HG03039 (cell line): Measurements from ENCODE around the gene STK38L.
"Not testable (repeated sequence)": the region's sequence is repeated elsewhere in the genome, so short reads cannot be mapped to it uniquely, and the experiment has no call there.

Experiments used
- ATAC-seq: cut with Tn5 transposase; IDR thresholded peaks from one replicate; pipeline ENCODE4 v1.9.1; 2021; ENCODE audit warnings: mild to moderate bottlenecking, moderate library complexity; ENCODE audit not compliant: unreplicated experiment

The STK38L gene

DNA sequence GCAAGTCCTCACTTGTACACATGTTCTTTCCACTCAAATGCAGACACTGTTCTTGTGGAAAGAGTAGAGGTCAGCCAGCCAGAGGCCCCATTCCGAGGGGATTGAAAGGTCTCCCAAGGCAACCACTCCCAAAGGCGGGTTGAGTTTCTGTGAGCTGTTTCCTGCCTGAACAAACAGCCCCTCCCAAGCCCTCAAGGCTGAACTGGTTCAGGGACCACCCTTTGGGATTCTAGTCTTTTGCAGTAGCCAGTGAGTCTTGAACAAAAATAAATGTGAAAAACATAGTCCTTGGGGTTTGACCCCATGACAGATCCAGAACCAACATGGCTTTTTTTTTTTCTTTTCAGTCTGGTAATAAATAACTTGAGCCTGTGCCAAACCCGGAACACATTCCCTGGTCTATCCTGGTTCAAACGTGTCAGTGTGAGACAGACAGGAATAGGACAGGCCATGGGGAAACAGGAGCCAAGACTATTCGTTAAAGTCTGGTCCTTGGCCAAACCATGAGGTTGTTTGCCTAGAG is 17.6 kb upstream of the STK38L start:
- no peak for ATAC-seq

DNA sequence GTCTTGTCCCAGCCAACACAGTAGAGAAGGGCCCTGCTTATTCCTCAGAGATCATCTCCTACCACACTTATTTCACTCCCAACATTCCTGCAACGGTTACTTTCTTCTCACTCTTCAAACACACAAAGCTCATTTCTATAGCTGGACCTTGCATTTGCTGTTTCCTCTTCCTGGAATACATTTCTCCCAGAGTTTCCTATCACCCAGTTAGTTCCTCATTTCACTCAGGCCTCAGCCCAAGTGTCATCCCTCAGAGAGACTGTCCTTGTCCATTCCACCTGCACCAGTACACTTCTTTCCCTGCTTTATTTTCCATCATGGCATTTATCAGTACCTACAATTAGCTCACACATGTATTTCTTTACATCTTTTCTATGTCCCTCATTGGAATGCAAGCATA is 14.7 kb upstream of the STK38L start:
- ATAC-seq: no peak

DNA sequence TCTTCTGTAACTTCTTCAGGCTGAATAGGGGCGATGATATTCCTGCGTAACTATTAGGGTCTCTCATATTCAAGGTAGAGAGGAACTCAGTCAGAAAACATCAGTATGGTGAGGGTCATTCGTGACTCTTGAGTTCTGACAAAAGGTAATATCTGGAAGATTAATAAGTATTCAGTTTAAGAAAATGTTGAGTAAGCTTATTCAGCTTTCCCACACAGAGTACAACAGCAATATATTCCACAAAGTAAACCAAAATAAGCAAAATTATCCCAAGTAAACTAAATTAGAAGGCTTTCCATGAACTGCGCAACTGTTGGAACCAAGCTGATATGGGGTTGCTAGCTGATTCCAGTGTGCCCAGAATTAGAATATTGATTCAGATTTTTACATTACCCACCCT is 12.7 kb upstream of the STK38L start:
- ATAC-seq: not testable (repeated sequence)

DNA sequence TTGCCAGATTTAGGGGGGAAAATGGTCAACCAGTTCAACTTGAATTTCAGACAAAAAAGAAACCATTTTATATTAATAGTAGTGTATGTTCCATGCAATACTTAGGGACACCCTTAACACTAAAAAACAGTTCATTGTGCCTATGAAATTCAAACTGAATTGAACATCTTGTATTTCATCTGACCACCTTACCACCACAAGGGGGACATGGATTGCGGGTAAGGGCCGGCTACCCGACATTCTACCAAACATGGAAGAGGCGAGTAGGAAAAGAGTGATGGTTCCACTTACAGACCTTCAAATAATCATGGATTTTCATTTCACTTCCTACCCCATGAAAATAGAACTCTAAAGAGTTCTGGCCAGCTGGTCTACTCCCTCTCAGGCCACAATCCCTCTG is 10.3 kb upstream of the STK38L start:
- no peak for ATAC-seq

DNA sequence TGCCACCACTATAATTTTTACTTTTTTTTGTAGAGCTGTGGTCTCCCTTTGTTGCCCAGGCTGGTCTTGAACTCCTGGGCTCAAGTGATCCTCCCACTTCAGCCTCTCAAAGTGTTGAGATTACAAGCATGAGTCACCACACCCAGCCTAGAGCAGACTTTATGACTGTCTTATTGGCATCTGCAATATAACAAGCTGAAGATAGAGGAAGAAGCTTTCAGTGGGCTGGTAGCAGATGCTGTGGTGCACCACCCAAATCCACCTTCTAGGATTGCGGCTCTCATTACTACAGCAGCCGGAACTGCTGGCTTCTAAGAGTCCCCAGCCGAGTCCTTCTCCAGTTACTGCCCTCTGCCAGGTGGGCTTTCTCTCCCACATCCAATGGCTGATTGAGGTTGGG is 7.6 kb upstream of the STK38L start:
- no peak for ATAC-seq

DNA sequence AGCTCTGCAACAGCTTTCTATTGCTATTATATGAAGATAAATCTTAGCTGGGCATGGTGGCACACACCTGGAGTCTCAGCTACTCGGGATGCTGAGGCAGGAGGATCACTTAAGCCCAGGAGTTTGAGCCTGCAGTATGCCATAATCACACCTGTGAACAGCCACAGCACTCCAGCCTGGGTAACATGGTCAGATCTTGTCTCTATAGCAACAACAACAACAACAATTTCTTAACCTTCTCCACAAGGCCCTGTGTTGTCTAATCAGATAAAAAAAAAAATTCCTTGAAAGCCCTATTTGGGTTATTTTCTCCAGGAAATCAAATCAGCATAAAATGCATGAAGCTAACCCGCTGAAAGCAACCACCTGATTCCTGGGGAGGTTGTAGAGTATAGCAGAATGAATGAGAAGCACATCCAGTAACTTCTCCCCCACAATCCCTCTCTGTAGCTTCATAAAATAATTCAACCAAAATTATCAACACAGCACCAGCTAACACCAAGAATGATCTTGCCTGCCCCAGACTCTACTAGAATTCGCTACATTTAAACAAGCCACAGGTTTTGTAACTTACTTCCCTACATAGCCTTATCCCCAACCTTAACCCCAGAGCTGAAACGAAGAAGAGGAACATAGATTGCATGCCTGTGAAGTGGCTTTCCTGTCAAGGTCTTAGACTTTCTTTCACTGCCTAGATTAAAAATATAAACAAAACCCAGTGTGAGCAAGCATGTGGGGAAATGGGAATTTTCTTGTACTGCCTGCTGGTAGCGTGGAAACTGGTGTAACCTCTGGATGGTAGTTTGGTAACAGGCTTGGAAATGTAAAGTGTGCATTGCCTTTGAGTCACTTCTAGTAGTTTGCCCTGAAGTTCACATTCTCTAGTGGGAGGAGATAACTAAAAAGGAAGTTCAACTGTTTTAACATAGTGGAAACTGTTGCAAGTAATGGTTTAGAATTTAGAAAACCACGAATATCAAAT is 6.0 kb upstream of the STK38L start:
- peak; percentile 51 for ATAC-seq

DNA sequence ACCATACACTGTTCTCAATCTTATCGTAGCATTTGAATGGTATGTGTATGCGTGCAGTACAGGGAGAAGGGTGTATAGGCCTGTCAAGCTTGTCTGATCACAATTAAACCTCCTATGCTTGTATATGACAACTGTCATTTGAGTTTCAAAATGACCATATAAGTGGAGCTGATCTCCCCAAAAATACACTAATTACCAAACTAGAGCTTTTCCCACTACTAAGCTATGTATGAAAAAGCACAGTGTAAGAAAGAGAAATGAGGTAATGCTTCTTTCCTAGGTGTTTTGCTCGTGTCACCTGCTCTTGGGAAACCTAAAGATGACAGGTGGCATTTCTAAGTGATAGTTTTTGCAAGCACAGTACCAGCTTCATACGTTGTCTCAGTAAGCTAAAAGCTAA is 1.1 kb upstream of the STK38L start:
- ATAC-seq: no peak

DNA sequence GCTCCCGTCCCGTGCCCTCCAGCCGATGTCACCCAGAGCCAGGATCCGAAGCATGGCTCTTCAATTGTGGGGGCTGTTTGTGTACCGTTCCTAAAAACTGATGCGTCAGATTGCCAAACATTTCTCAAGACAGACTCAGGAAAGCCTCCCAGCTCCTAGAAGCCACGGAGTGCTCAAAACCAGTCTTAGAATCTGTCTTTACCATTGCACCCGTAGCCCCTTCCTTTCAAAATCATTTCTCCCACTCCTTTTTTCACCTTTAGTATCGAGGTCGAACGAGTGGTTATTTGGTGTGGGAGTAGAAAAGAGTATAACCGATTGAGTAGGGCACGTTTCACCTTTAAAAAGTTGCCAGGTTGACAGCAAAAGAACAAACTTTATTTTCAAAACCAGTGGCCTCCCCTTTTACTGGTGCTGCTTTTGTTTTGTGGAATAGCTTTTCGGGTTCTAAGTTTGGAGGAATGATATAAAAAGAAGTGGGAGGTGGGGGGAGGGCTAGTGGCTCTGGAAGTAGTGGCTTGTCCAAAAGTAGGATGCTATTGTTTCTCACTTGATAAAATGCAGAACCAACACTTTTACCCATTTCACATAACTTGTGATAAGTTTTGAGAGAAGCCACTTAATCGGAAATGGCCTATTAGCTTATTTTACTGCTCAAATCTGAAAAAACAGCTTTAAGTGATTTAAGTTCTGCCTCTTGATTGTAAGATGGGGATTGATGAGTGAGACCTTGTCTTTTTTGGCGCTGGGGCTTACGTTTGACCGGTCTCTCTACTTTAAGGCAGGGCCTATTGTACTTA is 803 bp downstream of the STK38L start:
- ATAC-seq: no peak

DNA sequence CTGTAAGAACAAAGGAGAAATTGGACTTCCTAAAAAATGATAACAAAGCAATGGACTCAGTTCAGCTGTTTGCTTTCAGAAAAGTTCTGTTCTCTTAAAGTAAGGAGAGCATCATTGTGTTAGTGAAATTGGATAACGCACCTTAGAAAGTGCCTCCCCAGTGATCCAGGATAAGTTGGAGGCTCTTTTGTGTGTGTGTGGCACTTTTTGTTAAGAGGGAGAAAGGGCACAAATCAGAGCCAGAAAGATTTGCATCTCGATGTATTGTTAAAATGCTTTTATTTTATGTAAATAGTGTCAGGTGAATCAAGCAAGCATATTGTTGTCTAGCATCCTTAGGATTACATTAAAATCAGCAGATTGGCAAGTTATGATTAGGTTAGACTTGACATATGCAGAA is 2.1 kb downstream of the STK38L start:
- ATAC-seq: no peak

DNA sequence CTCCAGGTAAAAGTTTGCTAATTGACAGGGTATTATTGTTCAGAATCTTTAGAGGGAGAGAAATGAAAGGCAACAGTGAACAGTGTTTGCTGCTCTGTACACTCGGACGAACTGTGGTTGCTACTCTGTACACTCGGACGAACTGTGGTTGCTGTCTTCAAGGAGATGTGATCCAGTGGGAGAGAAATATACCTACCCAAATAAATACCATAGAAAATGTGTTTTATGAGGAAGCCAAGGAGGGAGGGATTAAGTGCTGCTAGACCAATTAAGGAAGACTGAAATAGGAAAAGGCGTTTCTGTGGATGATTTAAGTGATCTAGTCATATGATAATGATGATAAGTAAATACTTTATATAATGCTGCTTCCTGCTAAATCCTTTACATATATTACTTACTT is 2.7 kb downstream of the STK38L start:
- no peak for ATAC-seq

DNA sequence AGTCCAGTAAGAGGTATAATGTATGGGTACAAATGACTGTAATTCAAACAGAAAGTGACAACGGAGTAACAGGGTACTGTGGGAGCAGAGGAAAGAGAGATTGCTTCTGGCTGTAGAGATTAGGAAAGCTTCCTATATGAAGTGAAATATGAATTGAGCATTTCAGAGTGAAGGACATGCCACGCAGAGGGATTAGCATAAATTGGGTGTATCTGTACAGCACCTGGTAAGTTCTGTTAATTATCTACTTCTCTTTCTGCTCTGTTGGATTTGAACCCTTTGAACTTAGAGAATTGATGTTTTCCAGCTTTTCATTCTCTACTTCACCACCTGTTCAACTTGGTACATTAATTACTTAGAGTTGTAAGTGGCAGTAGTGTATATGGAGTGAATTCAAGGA is 8.8 kb downstream of the STK38L start:
- ATAC-seq: no peak

DNA sequence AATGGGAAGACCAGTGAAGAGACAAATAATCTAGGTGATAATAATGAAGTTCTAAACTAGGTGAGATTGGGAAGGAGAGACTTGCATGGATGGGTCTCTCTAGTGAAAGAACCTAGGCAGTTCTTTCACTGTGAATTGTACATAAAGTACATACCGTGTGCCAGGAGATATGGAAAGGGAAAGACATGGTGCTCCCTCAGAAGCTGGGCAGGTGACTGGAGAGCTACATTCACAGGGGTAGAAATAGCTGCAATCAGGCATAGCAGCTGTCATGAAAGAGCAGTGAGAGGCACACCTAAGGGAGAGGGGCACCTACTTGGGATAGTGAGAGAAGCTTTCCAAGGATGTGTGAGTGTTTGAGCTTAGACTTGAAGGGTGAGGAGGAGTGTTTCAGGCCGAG is 9.3 kb downstream of the STK38L start:
- no peak for ATAC-seq

DNA sequence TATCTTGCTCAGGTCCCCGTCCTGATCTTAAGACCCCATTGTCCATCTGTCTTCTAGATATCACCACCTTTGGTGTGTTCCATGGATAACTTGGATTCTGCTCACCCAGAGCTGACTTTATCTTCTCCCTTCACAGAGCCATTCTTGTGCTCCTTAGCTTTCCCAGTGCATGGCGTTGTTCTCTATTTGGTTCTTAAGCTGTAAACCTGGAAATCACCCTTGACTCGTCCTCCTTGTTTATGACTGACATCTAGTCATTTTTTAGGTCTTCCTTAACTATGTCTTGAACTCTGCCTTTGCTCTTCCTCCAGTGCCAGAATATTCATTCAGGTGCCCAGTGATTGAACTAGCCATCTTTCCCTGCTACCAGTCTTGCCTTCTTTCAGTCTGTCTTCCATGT is 11.7 kb downstream of the STK38L start:
- ATAC-seq: no peak

DNA sequence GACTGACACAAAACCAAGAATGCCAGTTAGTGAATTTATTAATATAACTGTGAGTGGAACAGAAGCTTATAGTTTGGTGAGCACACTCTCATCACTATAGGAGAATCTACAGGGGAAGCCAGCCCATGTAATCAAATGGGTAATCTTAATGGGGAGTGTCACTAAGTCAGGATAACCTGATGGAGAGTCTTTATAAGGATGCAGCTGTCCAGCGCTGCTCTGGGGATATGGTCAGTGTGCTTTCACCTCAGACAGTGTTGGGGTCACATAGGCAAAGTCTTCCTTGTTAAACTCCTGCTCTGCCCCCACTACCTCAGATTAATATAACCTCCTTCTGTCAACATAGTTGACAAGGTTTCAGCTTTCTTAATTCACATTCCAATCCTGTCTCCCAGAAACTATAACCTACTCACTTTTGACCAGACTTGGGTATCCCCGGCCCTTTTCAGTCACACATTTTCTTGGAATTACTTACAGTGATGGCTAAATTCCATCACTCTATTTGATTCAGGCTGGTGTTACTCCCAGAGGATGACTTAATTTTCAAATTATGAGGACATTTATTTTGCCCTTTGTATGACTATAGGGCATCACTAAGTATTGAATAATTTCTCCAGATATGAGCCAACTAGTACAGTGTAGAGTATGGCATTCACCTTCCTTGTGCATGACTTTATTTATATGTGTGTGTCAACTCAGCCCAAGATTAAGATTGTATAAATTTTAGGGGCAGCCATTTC is 13.2 kb downstream of the STK38L start:
- ATAC-seq: no peak

DNA sequence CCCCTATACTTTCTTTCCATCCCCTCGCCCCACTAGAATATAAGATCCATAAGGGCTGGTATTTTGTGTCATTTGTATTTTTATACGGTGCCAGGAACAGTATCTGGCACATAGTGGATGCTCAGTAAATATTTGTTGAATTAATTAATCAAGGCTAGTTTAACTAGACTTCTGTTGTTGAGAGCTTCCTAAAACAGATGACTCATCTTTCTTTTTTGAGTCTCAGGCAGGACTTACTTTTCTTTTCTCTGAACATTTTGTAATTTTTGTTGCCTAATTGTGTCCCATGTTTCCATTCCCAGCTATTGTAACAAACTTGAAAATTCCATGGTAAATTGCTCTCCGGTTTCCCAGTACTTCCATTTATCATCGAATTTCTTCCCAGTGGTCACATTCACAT is 16.7 kb downstream of the STK38L start:
- no peak for ATAC-seq

DNA sequence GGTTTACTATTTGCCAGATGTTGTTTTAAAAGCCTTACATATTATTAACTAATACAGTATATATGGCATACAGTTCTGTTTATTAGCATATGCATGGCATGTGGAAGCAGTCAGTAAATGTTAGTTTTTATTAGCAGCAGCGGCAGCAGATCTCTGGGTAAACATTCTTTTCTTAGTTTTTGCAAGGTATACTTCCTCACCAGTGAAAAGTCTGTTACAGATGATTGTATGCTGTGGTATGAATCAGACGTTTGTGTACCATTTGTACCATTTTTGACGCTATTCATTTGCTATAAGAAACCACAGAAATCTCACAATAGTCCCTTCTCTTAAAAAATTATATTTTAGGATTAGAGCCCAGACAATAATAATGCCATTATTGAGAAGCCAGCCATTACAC is 17.8 kb downstream of the STK38L start:
- no peak for ATAC-seq

DNA sequence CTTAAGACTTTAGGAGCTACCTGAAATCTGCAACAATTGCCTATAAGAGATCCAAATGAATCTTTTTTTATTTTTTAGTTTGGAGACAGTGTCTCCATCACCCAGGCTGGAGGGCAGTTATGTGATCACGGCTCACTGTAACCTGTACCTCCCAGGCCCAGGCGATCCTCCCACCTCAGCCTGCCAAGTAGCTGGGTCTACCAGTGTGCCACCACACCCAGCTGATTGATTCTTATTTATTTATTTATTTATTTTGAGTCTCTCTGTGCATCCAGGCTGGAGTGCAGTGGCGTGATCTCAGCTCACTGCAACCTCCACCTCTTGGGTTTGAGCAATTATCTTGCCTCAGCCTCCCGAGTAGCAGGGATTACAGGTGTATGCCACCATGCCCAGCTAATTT is 26.1 kb downstream of the STK38L start:
- no peak for ATAC-seq

DNA sequence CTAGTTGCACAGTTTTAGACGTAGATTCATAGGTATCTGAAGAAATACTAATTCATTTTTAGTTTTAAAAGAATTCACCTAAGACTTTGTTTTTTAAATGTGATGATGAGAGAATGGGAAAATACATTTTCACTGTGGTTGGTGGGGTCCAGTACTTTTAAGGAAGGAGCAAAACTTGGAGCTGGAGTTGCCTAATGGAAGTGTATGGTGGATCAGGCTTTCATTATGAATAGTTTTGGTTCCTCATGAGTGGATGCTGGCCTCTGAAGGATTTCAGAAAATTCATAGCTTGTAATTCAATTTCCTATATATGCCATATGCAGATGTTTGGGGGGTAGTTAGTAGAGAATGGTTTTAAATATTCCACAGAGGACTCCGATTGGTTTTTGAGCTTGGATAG is 27.1 kb downstream of the STK38L start:
- no peak for ATAC-seq

DNA sequence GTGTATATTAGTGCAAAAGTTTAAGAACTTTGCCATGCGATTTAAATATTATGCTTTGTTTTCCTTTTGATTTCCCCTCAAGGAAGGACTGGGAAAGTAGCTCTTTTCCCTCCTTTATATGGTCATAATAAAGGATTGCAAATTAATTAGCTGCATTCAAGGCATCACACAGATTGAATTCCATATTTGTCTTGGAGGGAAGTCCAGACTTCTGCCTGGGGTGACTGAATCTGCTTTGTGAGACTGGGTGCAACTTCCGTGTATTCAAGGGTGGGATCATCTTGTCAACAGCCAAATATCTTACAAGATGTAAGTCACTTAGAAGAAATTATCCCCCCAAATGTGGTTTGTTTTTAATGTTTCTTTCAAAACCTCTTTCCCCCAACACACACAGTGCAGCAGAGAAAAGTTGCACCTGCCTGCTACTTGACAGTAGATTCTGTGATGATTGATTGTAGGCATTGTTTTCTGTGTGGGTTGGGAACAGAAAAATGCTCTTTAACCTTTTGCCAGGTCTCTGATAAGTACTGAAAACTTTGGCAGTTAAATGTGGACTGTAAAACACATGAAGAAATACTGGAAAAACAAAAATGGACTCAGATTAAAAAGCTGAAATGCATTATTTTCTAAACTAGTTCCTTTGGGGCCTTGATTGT is 28.4 kb downstream of the STK38L start:
- ATAC-seq: no peak

DNA sequence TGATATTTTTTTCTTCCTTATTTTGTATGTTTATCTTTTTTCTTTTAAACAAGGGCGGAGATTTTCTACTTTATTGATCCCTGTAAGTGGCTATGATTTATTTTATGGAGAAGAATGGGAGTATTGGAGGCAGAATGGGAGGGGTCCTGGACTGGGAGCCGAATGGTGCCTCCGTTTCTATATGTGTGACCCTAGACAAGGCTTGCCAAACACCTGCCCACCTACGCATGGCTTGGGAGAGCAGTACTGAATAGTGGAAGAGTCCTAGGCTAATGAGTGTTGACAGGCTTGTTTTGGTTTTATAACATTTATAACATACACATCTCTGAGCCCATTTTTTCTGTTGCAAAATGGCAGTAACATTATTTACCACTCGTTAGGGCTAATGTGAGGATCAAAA is 29.0 kb downstream of the STK38L start:
- ATAC-seq: no peak

DNA sequence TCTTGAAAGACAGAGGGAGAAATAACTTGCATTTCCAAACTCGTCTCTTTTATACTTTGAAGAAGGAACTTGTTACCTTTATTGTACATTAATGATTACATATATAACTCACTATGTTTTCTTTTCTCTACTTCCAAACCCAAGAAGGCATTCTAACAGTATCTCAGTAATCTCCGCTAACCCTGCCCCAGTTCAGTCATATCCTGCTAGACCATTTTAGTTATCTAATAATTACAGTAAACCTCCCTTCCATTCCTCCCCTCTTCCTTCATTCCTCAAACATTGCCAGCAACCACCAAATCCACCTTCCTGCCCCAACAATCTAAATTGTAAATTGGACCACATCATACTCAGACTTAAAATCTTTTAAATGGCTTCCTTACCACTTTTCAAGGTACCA is 30.6 kb downstream of the STK38L start:
- ATAC-seq: no peak
